DMS153 treated with DMSO at 0.1 percent for 48 hours (cell line): Measurements from ENCODE around the gene WASHC2A.
"Not testable (repeated sequence)": the region's sequence is repeated elsewhere in the genome, so short reads cannot be mapped to it uniquely, and the experiment has no call there.

ENCODE experiments used
- DNase-seq: peaks from one replicate; lab custom pipeline; 2025; ENCODE audit not compliant: unreplicated experiment; lab: John Stamatoyannopoulos, UW

The WASHC2A gene

DNA sequence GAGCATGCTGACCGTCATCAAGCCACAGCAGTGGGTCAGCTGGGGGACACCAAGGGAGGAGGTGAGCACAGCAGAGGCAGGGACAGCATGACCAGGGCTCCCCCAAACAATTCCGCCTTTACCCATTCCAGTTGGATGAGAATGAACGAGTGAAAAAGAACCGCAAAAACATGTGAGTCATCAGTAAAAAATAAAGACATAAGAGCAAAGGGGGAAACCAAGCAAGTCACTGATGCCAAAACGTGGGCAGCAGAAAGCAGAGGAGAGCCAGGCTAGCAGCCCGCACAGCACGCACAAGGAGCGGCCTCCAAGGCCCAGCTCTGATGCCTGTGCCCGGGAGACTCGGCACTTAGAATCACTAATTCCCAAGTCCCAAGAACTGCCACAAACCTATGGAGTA, 7.8 kb upstream of the WASHC2A start:
- DNase-seq = not testable (repeated sequence)

DNA sequence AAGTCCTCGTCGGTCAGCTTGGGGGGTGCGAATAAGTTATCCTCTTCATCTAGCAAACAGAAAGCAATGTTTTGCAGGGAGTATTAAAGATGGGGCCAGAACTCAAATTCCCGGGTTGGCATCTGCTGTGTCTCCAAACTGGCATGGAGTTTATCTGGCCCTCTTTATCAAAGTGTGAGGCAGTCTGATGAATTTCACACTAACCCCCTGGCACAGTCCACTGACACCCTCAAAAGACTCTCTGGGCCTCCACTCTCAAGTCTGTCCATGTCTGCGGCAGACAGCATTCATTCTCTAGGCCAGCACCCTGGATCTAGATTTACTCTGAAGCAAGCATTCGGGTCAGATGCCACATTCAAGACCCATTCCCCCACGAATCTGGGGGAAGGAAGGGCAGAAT, 6.2 kb upstream of the WASHC2A start:
- not testable (repeated sequence) for DNase-seq

DNA sequence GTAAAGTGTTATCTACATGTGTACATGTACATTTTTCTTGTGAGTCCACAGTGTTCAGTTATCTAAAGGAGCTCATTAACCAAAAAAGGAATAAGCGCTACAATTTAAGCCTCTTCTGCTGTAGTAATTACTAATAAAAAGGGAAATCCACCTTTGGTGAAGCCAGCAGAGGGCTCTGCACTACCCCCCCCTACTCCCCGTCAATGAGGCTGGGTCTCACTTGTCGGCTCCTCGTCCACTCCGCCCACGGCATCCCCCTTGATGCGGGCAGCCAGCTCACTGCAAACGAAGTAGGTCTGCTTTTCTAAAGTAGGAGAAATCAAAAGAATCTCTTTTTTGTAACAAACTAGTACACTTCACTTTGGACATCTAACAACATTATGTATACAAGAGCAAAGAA, 4.7 kb upstream of the WASHC2A start:
- no peak for DNase-seq

DNA sequence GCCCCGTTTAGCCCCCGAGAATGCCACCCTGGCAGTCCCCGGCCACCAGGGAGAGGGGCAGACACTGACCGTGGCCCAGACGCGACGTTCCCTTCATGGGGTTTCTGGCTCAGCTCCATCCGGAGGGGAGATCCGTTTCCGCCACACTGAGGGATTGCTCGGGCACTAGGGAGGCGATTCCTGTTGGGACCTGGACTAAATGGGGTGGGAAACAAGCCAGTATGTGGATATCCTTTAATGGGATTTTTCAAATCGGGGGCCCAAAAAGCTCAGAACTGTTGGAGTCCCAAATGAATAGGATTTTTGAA, 552 bp downstream of the WASHC2A start:
- DNase-seq = not testable (repeated sequence)

DNA sequence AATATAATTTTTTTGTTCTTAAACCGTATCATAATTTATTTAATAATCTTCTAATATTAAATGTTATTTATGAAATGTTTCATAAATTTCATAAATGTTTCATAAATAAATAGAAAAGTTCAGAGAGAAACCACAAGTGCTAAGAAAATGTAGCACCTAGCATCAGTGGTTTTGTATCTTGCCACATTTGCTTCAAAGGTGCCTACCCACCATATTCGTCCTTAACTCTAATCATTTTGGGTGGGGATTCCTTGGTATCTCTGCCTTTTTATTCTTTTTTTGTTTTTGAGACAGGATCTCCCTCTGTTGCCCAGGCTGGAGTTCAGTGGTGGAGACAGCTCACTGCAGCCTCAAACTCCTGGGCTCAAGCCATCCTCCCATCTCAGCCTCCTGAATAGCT, 7.4 kb downstream of the WASHC2A start:
- not testable (repeated sequence) for DNase-seq

DNA sequence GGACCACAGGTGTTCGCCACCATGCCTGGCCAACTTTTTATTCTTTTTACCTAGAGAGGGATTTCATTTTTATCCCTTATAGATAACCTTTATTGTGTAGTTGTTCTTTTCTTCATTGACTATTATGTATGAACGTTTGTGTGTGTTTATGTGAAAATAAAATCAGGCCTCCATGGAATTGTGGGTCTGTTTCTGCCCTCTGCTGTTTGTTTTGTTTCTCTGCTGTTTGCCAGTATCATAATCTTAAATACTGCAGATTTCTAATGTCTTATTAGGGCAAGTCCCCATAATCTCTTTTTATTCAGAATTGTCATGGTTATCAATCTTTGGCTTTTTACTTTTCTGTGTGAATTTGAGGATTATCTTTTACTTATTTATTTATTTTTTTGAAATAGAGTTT, 7.8 kb downstream of the WASHC2A start:
- DNase-seq = not testable (repeated sequence)

DNA sequence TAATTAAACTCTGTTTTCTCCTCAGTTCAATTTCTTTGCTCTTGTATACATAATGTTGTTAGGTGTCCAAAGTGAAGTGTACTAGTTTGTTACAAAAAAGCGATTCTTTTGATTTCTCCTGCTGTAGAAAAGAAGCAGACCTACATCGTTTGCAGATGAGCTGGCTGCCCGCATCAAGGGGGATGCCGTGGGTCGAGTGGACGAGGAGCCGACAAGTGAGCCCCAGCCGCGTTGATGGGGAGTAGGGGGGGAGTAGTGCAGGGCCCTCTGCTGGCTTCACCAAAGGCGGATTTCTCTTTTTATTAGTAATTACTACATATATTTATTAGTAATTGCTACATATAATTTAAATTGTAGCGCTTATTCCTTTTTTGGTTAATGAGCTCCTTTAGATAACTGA, 23.6 kb downstream of the WASHC2A start:
- DNase-seq = not testable (repeated sequence)

DNA sequence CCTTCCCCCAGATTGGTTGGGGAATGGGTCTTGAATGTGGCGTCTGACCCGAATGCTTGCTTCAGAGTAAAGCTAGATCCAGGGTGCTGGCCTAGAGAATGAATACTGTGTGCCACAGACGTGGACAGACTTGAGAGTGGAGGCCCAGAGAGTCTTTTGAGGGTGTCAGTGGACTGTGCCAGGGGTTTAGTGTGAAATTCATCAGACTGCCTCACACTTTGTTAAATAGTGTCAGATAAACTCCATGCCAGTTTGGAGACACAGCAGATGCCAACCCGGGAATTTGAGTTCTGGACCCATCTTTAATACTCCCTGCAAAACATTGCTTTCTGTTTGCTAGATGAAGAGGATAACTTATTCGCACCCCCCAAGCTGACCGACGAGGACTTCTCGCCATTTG, 25.2 kb downstream of the WASHC2A start:
- not testable (repeated sequence) for DNase-seq

DNA sequence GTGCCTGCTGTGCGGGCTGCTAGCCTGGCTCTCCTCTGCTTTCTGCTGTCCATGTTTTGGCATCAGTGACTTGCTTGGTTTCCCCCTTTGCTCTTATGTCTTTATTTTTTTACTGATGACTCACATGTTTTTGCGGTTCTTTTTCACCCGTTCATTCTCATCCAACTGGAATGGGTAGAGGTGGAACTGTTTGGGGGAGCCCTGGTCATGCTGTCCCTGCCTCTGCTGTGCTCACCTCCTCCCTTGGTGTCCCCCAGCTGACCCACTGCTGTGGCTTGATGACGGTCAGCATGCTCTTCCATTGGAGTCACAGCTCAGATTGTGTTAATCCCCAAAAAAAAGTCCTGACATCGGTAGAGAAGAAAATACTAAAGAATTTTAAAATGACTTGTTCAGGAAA, 26.9 kb downstream of the WASHC2A start:
- not testable (repeated sequence) for DNase-seq

DNA sequence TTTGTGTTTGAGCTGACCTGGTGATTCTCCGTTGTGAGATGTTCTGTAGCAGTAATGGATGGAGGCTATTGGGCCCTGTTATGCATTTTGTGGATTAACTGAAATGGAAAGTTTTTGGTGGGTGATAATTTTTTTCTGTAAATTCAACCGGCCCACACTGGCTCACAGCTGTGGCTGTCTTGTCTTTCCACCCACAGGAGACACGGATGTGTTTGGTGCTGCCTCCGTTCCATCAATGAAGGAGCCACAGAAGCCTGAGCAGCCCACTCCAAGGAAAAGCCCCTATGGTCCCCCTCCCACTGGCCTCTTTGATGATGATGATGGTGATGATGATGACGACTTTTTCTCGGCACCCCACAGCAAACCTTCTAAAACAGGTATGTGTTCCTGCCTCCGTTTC, 27.6 kb downstream of the WASHC2A start:
- not testable (repeated sequence) for DNase-seq

DNA sequence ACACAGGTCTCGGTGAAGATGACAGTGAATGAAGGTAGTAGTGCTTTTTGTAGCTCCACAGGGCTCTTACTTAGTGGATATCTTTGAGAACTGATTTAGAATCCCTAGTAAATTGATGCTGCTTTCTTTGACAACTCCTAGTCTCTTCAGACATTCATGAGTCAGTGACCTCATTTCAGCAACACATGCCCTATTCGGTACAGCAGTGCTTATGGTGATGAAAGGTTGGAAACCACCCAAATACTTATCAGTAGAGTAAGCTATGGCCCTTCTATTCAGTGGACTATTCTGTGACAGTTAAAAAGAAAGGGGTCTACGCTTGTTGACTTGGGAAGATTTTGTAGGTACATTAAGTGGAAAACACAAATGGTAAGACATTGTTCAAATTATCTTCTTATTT, 29.0 kb downstream of the WASHC2A start:
- not testable (repeated sequence) for DNase-seq

DNA sequence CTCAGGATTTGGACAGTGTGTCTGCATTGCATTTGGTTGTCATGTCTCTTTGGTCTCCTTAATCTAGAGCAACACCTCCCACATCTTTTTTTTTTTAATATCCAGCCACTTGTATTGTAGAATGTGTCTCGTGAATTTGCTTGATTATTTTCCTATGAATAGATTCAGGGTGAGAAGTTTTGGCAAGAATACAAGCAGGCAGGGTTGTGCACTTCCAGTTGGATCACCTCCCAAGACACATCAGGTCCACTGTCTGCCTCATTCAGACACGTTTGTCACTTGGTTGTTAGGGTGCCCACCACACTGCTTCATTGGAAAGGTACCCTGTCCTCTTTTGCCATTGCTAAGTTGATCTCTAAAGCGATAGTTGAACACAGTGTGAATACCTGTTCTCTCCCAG, 30.9 kb downstream of the WASHC2A start:
- not testable (repeated sequence) for DNase-seq

DNA sequence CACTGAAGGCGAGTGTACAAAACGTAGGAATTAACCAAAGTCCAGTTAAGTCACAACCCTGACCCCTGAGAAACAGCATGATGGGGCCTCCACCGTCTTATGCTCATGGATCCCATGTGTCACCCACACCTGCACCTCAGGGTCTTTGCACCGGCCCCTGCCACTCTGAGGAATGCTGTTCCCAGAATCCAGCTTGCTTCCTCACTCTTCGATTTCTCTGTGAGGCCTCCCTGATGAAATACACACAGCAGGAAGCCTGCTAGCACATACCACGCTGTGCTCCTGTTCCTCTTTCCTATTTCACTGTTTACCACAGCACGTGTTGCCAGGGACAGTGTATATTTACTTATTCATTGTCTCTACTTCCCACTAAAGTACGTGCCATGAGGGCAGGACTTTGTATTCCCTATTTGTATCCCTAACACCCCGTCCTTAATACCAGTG, 33.4 kb downstream of the WASHC2A start:
- not testable (repeated sequence) for DNase-seq

DNA sequence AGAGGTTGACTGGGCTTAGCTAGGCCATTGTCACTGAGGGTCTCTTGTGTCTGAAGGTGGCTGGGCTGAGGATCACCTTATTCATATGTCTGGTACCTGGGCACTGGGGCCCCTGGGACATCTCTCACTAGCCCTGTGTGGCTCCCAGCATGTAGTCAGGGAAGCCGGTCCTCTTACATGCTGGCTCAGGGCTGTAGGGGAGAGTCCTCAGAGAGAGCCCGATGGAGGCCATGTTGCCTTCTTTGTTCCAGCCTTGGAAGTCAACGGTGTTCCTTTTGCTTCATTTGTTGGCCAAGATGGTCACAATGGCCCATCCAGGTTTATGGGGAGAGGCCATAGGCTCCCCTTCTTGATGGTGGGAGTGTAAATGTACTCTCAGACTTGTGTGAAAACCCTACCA, 34.0 kb downstream of the WASHC2A start:
- not testable (repeated sequence) for DNase-seq

DNA sequence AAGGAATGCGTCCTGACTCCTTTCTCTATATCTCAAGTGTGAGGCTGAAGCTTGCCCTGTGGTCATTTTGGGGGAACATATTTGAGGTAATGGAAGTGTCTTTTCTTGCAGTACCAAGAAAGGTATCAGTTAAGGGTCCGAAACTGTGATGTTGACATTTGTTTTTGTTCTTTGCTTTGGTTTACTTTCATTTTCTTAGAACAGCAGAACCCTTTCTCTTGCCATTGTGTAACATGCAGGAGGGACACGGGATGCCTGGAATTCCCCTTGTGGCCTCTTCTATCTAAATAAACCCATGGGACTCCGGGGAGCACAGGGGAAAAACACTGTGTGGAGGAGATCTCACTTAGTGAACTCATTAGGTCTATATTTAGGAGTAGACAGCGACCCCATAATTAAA, 34.5 kb downstream of the WASHC2A start:
- not testable (repeated sequence) for DNase-seq

DNA sequence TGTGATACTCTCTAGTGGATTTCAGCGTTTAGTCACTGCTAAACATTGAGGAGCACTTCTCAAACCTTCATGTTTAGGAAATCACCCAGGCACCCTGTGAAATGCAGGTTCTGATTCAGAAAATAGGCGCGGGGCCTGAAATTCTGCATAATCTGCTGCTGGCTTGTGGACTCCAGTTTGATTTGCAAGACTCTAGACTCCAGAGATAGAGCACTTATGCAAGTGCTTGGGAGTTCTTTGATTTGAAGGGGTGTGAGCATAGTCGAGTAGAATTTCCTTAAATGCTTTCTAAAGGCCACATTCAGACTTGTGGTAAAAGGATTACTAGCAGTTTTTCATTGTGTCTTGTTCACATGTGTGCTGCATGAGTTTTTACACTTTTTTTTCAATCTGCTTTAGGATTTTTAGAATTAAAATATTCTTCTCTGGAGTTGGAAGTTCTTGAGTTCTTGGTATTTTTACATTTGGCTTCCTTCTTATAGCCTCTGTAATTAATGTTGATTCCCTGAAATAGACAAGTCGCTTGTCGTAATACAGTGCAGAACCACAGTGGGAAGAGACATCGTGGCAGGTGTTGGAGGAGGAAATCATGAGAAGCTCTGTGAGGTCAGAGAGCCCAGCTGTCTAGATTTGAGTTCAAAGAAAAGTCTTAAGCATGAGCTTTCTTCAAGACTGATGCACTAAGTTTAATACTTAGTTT, 41.4 kb downstream of the WASHC2A start:
- DNase-seq = not testable (repeated sequence)

DNA sequence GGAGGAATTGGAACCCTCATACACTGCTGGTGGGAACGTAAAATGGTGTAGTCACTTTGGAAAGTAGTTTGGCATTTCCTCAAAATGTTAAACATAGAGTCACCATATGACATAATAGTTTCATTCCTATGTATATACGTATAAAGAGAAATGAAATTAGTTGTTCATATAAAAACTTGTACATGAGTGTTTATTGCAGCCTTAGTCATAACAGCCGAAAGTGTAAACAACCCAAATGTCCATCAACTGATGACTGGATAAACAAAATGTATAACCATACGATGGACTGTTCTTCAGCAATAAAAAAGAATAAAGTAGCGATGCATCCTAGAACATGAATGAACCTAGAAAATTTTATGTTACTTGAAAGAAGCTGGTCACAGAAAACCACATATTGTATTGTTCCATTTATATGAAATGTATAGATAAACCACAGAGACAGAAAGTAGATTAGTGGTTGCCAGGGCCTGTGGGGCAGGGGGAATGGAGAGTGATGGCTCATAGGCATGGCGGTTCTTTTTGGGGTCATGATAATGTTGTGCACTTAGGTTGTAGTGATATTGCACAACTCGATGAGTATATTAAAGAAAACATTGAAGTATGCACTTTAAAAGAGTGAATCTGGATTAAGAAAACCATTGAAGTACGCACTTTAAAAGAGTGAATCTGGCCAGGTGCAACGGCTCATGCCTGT, 44.8 kb downstream of the WASHC2A start:
- DNase-seq = not testable (repeated sequence)

DNA sequence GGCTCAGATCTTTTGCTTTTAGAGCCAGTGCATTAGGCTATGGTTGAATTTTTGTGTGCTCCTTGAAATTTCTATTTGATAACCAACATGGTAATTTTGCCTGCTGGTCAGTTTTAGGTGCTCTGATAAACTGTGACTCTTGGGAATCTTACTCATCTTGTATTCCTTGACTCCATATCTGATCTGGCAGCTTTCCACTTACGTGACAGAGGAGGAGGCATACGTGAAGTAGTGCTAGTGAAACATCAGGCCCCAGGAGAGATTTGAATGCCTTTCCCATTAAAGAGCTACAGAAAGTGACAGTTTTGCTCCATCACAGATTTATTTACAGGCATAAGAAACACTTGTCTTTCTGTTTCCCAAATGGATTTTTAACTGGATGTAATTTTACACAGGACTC, 59.0 kb downstream of the WASHC2A start:
- not testable (repeated sequence) for DNase-seq

DNA sequence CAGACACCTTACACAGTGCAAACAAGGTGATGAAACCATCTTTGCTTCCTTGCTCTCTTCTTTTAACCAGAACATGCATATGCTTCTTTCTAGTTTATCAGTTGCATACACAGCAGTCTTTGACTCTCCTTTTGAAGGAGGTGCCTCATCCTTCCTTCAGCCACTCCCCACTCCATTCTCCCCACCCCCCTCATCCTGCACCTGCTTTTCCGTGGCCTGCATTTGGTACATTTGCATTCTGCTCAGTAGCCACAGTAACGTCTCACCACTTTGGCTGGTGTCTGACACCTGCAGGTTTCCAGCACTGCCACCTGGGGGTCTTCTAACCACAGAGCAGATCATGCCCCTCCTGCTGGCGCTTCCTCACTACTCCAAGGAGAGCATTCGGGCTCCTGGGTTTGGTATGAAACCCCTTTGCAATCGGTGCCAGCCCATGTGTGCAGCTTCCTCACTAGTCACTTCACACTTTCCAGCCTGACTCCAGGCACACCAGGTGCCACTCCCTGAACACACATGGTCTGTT, 60.1 kb downstream of the WASHC2A start:
- DNase-seq = not testable (repeated sequence)

DNA sequence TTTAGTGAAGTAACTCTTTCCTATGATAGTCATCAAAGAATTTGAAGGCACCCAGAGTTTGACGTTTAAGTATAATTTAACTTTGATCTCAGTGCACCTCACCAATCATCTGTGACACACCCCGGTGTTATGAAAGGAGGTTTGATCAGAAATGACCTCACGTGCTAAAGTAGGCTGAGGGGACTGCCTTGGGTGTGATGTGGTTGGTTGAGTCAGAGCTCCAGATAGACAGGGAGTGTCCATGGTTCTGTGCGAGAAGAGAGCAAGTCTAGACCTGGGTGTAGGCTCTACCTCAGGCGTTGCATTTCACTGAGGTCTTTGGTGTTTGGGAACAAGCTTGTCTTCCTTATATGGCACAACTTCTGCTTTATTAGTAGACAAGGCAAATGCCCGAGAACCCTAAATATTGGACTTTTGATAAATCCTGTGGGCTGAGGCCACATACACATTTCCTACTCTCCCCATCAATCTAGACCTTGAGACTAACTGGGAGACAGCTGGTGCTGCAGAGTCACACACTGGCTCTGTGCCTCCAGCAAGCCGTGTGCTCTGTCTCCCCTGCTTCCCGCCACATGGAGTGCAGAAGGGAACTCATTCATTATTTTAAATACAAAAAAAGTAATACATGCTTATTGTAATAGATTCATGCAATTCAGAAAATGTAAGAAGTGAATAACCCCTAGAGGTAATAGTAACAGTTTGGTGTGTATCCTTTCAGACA, 63.7 kb downstream of the WASHC2A start:
- DNase-seq = not testable (repeated sequence)

DNA sequence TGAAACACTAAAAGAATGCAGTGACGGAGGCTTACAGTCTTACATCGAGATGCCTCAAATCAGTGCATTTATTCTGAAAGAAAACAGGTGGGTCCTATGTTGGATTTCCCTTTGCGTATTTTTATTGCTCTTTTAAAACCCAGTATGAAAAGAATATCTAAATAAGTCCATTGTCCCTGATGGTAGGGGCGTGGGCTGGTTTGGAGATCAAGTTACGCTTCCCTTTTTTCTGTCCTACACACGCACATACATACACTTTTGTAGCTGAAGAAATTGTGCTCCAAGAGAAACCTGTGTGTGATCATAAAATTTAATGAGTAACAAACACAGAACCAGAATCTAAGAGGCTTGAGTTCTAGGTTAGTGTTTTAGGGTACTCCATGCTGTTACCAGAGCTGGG, 64.6 kb downstream of the WASHC2A start:
- DNase-seq = not testable (repeated sequence)

DNA sequence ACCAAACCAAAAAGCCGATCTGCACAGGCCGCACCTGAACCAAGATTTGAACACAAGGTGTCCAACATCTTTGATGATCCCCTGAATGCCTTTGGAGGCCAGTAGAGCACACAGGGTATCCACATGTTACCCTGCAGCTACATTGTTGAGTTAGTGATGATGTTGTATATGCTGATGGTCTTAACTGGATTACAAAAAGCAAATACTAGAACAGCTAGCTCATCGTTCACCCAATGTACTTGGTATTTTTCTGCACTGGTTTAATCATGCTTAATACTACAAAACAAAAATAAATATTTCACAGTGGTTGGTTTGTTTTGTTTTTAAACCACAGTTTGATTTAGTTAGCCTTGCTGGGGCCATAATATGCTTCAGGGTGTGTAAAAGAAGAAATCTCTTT, 65.1 kb downstream of the WASHC2A start:
- not testable (repeated sequence) for DNase-seq
